ENCODE results near the gene NSD1. TPM values are rescaled to one million over a fixed set of nuclear protein-coding genes. Genes with fewer than 3 reads are reported as not detected.
"Not testable (repeated sequence)": the region's sequence is repeated elsewhere in the genome, so short reads cannot be mapped to it uniquely, and the experiment has no call there.

NSD1 gene
- total RNA-seq, 1 donor from 2014 or later, result 38.5 TPM

DNA sequence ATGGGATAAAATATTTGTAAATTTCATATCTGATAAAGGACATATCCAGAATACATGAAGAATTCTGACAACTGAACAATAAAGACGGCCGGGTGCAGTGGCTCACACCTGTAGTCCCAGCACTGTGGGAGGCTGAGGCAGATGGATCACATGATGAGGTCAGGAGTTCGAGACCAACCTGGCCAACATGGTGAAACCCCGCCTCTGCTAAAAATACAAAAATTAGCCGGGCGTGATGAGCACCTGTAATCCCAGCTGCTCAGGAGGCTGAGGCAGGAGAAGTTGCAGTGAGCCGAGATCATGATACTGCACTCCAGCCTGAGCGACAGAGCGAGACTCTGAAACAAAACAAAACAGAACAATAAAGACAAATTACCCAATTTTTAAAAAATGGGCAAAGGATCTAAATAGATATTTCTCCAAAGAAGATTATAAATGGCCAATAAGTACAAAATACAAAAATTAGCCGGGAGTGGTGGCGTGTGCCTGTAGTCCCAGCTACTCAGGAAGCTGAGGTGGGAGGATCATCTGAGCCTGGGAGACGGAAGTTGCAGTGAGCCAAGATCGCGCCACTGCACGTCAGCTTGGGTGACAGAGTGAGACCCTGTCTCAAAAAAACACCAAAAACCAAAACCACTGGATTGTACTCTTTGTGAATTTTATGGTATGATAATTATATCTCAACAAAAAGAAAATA is 9.6 kb upstream of the NSD1 start:
- intact Hi-C loops (cut with micrococcal nuclease), result no loop called here
- DNase-seq, result no peak
- ATAC-seq, result no peak

DNA sequence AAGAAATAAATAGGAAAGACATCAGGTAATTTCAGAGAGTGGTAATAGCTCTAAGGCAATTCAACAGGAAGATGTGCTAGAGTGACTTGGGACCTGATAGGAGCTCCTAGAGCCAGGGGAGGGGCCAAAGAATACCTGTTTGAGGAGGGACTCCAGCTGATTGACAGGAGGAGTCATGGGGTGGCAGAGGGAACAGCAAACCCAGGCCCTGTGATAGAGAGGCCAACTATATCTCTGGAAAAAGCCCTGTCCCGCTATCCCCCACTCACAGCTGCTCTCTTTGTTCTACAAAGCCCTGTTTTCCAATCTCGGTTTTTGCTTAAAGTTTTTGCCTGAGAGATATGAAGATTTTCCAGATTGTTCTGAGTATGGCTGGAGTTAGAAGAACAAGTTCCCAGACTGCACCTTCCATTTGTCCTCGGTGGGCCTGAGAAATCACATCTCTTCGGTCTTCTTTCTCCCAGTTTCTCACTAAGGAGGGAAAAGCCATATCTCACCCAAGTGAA is 9.0 kb upstream of the NSD1 start:
- no peak for ATAC-seq
- no peak for DNase-seq

DNA sequence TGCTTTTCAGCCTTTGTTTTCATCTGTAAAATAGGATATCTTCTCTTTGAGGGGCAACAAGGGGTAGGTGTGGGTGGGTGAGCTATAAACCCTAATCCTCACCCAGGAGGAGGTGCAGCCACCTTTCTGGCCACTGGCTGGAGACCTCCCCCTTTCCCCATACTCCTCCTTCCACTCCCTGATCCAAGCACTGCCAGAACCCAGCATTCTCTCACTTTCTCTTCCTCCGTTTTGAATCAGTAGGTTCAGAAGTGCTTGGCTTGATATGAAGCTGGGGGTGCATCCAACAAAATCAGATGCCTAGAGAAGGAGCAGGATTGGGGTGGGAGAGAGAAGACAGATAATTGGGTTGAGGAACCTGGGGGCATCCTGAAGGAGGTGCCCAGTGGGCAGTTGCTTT is 6.8 kb upstream of the NSD1 start:
- intact Hi-C loops (cut with micrococcal nuclease), result no loop called here
- DNase-seq (no peak), ATAC-seq (no peak)

More for the DNA sequence above, 9.0 kb upstream of the NSD1 start:
- intact Hi-C loops (cut with micrococcal nuclease), result no loop called here

DNA sequence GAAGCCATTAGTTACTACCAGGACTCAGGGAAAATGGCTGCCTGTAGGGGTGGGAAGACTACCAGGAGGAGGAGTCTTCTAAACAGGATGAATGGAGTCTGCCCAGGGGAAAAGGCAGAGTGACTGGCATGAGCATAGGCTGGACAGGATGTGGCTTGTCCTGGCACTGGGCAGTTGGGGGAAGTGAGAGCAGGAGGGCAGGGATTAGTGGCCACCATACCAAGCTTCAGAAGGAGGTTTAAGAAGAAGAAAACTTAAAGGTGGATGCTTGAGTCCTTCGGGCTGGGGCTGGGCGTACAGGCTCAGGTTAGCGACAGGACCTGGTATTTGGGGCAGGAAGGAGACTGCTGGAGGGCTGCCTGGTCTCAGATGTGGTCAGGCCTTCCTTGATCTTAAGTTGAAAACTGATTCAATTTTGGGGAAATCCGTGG is 5.0 kb upstream of the NSD1 start:
- no peak for DNase-seq
- ATAC-seq, result no peak
- intact Hi-C loops (cut with micrococcal nuclease), result no loop called here

DNA sequence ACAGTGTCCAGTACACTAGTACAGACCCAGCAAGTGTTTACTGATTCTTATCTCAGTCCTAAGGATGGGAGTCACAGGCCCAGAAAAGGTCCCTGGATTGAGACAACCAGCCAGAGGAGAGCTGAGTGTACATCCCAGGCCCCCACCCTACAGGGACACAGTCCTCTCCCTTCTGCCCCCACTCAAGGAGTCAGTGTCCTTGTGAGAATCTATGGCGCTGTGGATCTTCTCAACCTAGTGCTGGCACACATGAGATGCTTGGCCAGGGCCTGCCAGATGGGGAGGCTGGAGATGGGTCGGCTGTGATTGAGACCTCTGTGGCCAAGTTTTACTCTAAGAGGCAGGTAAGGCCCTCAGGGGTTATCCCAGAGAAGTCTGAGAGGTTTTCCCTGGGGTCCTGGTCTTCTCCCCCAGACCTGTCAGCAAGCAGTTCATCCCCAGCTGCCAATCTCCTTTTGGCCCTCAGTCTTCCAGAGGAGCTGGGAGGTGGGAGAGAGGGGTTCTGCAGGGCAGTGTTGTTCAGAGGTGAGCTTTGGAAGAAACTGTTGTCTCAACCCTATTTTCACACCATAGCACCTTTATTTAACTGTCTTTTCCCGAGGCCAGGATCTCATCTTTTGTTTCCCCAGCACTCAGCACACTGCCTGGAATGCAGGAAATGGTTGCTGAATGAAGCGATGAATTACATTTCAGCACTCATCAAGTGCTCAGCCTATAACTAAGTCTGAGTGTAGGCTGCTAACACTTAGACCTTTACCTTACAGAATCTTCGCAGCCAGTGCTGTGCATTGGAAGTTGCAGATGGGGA is 3.2 kb upstream of the NSD1 start:
- intact Hi-C loops (cut with micrococcal nuclease), result no loop called here
- DNase-seq (no peak), ATAC-seq (no peak)

DNA sequence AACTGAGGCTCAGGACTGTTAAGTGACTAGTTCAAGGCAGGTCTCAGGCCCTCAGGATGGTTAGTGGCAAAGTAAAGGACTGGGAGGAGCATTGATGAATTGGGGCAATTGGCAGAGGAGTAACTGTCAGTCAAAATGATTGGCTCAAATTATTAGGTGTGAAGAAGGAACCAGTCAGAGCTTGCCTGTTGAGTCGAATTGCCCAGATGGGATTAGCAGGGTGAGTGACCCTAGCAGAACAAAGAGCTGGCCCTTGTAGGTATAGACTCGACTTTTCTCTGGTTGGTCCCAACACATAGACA is 2.6 kb upstream of the NSD1 start:
- ATAC-seq (no peak), DNase-seq (no peak)
- intact Hi-C loops (cut with micrococcal nuclease), result no loop called here

DNA sequence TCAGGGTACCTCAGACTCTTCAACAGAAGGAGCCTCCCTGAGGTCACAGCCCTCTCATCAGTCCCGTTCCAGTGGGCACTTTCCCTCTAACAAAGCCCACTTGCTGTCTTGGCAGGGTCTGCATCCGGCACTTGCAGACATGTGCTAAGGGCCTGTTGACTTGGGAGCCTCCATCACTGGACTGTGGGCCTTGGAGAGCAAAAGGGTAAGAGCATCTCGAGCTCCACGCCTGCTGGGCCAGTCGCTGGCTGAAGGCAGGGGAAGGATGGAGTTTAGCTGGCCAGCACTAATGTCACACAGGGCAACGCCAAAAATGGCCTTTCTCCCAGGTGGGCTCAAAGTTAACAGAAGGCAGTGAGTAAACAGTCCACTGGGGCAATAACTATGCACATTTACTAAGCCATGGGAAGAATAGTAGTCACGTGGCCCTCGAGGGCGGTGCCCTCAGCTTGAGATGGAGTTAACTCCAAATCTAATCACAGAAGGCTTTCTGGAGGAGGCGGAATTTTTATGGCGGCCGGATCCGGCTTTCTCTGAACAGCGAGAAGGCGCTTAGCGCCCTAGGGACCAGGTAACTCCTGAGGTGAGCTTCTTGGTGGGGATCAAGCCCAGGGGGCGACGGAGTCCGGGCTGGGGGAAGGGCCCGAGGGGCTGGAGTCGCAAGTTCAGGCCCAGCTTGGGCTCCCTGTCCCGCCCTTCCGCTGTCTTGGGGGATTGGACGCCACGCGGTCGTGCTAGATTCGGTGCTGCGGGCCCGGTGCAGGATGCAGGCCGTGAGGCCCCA is 2.0 kb upstream of the NSD1 start:
- DNase-seq, result no peak
- intact Hi-C loops (cut with micrococcal nuclease), result no loop called here

DNA sequence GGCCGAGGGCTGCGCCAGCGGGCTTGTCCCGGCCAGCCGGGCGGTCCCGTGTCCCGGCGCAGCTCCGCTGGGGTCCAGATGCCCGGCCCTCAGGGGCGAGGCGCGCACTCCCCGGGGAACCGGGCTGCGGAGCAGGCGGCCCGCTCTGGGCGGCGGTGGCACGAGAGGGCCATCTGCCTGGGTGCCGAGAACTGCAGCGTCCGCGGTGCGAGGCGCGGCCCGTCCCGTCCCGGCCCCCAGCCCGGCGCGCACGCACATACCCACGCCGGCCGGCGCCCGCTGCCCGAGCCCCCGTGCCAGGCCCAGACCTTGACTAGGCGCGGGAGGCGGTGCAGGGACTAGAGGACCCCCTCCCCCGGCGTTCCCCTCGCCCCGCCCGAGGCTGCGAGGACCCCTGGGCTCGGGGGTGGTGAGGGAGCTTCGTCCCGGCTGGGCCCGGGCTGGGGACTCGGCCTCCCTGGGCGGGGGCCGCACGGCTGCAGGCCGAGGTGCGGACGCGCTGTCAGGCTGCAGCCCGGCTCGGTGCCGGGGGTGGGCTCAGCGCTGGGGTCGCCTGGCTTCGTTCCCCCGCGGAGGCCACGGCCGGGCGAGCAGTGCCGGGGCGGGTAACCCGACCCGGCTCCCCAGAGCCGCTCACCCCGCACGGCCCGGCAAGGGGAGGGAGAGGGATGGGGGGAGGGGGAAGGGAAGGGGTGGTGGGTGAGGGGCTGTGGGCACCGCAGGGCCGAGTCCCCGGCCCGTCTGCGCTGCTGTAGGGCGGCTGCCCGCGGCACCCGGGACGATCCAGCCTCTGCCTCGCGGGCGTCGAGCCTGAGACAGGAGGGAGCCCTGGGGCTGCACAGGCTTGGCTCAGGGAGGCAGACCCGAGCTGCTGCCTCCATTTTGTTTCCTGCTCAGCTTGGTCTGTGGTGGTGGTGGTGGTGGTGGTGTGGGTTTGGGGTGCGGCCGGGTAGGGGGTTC is 1.2 kb upstream of the NSD1 start:
- ATAC-seq (peak; percentile 42), DNase-seq (peak; percentile 59)
- intact Hi-C loops (cut with micrococcal nuclease), result no loop called here

More for the DNA sequence above, 2.0 kb upstream of the NSD1 start:
- ATAC-seq, result no peak

DNA sequence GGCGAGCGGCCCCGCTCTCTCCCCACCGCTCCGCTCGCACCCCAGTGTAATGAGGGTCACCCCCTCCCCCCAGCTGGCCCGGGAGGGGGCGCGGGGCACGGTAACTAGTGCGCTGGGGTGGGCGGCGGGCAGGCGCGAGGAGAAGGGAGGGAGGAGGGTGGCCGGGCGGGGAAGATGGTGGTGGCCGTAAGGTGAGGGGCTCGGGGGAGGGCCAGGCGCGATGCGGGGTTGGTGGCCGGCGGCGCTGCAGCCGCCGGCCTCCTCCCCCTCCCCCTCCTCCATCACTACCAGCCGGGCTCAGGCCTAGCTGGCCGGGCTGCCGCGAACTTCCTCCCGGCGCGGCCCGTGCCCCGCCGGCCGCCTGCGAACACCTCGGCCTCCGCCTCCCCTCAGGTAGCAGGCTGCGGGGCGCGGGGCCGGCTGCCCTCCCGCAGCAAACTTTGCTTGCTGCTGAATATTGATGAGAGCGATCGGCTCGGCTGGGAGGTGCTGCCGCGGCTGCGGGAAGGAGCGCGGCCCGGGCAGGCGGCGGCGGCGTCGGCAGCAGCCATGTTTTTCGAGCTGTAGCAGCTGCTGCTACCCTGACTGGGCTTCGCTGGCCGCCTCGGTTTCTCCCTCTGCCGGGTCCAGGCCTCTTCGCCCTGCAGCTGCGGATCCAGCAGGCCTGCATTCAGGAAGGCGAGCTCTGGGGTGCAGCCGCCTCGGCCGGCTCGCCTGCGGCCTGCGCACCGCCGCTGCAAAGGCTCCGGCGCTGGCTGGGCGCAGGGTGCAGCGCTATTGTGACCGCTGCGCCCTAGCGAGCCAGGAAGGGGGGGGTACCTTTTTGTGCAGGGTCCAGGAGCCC is 502 bp downstream of the NSD1 start:
- ATAC-seq (peak; percentile 58), DNase-seq (peak; percentile 65)
- intact Hi-C loops (cut with micrococcal nuclease), result no loop called here

DNA sequence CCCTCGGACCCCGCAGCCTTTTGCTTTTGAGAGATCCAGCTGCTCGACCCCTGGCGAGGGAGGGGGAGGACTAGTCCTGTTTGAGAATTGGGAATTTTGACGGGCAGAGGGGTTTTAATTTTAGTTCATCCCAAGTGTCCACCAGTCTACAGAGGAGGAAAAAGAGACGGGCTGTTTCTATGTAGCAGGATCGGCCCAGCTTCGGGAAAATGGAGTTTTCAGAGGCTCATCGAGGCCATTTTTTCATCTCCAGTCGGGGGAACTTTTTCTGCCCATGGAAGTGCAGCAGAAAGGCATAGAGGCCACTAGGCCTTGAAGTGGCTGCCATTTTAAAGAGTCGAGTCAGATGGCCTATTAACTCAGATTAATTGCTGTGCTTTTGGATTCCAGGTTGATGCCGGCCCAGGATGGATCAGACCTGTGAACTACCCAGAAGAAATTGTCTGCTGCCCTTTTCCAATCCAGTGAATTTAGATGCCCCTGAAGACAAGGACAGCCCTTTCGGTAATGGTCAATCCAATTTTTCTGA is 1.2 kb downstream of the NSD1 start:
- DNase-seq (no peak), ATAC-seq (no peak)
- intact Hi-C loops (cut with micrococcal nuclease), result no loop called here

DNA sequence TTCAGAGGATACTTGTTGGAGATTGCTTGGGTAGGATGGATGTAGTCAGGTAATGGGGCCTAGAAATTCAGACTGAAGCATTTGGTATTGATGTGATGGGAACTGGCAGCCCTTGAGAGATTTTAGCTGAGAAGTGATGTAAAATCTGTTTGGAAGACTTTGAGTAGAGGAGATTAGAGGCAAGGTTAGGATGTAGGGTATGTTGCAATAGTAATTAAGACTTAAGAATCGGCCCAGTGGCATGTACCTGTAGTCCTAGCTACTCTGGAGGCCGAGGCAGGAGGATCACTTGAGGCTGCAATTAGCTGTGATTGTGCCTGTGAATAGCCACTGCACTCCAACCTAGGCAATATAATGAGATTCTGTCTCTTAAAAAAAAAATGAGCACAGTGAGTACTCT is 6.7 kb downstream of the NSD1 start:
- DNase-seq, result no peak
- intact Hi-C loops (cut with micrococcal nuclease), result no loop called here
- no peak for ATAC-seq

DNA sequence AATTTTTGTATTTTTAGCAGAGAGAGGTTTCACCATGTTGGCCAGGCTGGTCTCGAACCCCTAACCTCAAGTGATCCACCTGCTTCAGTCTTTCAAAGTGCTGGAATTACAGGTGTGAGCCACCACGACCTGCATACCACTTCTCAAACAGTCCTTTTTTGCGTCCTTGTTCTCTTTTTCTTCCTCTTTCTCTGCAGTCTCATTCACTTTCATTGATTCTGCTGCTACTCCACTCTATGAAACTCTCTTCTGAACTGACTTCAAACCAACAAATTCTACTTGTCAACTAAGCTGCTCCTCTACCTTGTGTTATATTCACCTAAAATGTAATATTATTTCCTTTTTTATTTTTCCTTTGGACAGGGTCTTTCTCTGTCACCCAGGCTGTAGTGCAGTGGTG is 7.9 kb downstream of the NSD1 start:
- ATAC-seq, result no peak
- intact Hi-C loops (cut with micrococcal nuclease), result no loop called here
- DNase-seq, result no peak

DNA sequence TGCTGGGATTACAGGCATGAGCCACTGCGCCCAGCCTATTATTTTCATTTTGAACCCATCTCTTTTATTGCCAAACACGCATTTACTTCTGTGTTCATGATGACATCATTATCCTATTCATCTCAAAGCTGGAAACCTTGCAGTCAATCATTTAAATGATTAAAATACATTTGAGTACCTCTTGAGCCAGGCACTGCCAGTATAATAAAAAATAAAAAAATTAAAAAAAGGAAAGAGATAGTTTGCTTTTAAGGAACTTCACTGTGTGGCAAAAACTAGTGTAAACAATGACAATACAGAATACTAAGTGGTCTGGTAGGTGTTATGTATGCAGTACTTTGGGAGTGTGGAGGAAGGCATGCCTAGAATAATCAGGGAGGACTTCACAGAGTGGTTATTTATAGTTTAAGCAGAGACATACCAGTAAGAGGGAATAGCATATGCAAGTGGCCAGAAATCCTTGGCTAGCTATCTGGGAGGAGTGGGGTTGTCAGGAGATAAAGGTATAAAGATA is 8.6 kb downstream of the NSD1 start:
- DNase-seq (no peak), ATAC-seq (peak; percentile 92)
- intact Hi-C loops (cut with micrococcal nuclease), result no loop called here

DNA sequence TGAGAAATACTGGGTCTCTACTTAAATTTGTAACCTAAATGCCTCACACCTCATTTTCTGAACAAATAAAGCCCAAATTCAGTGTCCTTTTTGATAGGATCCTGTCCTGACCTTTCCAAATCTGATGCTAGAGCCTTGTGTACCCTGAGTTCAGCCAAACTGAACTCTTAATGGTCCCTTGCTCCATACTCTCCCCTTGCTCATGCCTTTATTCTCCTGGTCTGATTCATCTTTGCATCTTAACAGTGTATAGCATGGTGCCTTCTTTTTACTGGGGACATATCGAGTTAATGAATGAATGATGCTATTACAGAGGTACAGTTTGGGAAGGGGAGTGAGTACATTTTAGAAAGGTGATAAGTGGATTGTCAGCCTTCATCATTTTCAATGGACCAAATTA is 9.2 kb downstream of the NSD1 start:
- ATAC-seq, result no peak
- no peak for DNase-seq
- intact Hi-C loops (cut with micrococcal nuclease), result no loop called here

DNA sequence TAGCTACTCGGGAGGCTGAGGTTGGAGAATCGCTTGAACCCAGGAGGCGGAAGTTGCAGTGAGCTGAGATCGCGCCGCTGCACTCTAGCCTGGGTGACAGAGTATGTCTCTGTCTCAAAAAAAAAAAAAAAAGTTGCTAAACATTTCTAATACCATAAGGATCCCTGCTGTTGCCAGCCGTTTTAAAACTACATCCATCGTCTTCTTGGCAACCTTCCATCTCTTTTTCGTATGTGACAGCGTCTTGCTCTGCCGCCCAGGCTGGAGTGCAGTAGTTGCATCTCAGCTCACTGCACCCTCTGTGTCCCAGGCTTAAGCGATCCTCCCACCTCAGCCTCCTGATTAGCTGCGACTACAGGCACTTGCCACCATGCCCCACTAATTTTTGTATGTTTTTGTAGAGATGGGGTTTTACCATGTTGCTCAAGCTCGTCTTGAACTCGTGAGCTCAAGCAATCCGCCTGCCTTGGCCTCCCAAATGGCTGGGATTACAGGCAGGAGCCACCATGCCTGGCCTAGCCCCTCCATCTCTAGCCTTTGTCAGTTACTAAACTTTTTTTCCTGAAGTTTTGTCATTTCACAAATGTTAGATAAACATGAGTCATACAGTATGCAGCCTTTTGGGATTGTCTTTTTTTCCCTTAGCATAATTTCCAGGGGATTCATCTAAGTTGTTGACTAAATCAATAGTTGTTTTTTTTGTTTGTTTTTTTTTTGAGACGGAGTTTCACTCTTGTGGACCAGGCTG is 13.5 kb downstream of the NSD1 start:
- DNase-seq (no peak), ATAC-seq (no peak)
- intact Hi-C loops (cut with micrococcal nuclease), result no loop called here

DNA sequence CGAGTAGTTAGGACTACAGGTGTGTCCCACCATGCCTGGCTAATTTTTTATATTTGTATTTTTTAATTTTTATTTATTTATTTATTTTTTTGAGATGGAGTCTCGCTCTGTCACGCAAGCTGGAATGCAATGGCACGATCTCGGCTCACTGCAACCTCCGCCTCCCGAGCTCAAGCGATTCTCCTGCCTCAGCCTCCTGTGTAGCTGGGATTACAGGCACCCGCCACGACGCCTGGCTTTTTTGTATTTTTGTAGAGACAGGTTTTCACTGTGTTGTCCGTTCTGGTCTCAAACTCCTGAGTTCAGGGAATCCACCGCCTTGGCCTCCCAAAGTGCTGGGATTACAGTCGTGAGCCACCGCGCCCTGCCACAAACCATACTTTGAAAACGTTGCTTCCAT is 16.5 kb downstream of the NSD1 start:
- ATAC-seq; intact Hi-C loops (cut with micrococcal nuclease); DNase-seq: not testable (repeated sequence)
